Hematopoietic multipotent progenitor cell treated with erythropoietin and hydrocortisone succinate and interleukin-3 and kit ligand, for 17 days (in vitro differentiated cells): Measurements from ENCODE around the gene GMIP.
"Not testable (repeated sequence)": the region's sequence is repeated elsewhere in the genome, so short reads cannot be mapped to it uniquely, and the experiment has no call there.

Experiments used
- DNase-seq: peaks from one replicate; pipeline ENCODE4 v3.0.0-alpha.2; 2015; ENCODE audit warnings: low spot score

The GMIP gene

DNA sequence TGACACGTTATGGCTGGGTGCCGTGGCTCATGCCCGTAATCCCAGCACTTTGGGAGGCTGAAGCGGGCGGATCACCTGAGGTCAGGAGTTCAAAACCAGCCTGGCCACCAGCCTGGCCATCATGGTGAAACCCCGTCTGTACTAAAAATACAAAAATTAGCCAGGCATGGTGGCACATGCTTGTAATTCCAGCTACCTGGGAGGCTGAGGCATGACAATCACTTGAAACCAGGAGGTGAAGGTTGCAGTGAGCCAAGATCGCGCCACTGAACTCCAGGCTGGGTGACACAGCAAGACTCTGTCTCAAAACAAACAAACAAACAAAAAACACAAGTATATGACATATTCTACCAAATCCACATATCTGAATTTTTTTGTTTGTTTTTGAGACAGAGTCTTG lies 36.8 kb downstream of the GMIP start:
- not testable (repeated sequence) for DNase-seq

DNA sequence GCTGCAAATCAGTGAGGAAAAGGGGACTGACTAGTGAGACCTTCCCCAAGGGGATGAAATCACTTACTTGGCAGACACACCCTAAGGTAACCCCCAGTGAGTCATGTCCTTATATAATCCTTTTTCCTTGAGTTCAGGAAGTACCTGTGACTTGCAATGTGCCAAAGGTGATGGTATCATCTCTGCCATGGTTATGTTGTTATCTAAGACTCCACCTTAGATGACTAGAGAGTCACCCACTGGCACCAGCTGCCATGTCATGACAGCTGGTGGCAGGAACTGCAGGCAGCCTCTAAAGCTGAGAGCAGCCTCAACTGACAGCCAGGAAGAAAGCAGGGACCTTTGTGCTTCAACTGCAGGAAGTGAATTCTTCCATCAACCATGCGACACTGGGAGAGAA lies 37.4 kb downstream of the GMIP start:
- DNase-seq, result no peak

DNA sequence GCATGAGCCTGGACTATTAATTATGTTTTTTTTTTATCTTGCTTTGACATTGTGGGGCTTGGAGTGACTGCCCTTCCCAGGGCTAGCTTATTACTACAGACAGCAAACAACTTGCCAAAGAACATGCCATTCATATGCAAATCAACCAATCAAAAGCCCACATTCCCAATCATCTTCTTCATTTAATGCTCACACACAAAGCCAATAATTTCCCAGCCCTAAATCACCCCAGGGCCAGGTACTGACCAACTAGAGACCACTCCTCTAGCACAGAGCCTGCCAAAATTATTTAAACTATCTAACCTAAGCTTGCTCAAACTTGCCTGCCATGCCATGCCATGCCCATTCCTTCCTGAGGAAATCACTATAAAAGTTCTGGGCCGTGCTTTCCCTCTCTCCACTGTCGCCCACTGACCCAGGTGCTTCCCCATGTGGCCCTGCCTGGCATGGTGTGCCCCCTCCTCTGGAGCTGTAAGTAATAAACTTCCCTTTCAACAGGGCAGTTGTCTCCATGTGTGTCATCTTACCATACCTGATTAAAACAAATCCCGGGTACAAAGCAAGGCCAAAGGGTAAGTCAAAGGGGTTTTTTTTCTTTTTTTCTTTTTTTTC lies 40.6 kb downstream of the GMIP start:
- DNase-seq, result no peak

DNA sequence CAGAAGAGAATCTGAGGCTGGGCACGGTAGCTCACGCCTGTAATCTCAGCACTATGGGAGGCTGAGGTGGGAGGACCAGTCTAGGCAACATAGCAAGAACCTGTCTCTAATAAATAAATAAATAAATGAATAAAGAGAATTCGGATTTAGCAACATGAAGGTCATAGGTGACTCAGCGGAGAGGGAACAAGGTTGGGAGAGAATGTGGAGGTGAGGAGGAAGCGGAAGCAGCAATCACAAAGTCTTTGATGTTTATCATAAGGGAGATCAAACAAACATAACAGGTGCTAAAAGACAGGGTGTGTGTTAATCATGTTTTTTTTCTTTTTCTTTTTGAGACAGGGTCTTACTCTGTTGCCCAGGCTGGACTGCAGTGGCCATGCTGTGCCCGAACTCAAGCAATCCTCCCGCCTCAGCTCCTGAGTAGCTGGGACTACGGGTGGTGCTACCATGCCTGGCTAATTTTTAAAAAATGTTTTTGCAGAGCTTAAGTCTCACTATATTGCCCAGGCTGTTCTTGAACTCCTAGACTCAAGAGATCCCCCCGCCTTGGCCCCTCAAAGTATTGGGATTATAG lies 41.2 kb downstream of the GMIP start:
- no peak for DNase-seq

DNA sequence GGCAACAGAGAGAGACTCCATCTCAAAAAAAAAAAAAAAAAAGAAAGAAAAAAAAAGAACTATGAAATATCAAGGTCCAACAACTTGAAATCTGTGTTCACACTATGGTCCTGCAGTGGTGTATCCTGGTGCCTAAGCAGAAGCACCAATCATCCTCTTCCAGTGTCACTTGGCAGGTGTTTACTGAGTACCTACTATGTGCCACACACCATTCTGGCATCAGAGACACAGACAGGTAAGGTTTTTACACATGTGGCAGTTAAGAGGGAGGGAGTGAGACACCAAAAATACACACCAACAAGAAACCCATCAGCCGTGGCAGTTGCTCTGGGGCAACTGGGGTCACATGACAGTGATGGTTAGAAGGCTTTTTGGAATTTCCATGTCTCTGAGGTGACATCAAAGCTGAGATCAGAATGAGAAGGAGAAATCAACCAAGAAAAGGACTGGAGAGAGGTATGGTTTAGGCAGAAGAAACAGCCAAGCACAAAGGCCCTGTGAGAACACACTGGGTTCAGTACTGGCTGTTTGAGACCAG lies 42.6 kb downstream of the GMIP start:
- DNase-seq, result no peak

DNA sequence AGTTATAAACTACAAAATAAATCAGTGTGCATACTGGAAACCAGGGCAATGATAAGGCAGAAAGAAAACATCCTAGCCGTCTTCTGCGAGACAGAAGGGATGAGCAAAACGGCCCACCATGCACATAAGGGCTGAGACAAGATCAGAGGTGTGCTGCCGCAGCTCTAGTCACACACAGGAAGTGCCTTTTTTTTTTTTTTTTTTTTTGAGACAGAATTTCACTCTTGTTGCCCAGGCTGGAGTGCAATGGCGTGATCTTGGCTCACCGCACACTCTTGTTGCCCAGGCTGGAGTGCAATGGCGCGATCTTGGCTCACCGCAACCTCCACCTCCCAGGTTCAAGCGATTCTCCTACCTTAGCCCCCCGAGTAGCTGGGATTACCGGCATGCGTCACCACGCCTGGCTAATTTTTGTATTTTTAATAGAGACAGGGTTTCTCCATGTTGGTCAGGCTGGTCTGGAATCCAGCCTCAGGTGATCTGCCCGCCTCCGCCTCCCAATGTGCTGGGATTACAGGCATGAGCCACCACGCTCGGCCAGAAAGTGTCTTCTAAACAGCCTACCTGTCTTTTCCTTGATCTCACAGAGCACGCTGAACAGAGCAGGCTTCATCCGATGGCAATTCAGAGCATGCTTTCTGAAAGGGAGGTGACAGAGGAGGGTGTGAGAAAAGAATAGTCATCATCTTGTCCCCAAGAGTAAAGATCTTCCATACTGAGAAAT lies 44.6 kb downstream of the GMIP start:
- not testable (repeated sequence) for DNase-seq

DNA sequence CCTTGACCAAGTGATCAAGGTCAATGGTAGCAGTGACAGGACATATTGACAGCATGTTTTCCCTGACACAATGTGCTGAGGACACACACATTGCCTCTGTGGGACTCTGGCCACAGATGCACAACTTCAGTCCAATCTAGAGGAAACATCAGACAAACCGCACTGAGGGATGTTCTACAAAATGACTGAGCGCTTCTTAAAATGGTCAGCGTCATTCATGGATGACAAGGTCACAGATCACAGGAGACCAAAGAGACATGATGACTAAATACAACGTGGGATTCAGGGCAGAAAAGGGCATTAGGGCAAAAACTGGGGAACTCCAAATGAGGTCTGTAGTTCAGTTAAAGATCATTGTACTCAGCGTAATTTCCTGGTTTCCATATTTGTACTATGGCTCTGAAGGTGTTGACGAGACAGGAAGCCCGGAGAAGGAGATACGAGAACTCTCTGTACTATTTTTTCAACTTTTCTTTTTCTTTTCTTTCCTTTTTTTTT lies 45.6 kb downstream of the GMIP start:
- DNase-seq, result no peak

DNA sequence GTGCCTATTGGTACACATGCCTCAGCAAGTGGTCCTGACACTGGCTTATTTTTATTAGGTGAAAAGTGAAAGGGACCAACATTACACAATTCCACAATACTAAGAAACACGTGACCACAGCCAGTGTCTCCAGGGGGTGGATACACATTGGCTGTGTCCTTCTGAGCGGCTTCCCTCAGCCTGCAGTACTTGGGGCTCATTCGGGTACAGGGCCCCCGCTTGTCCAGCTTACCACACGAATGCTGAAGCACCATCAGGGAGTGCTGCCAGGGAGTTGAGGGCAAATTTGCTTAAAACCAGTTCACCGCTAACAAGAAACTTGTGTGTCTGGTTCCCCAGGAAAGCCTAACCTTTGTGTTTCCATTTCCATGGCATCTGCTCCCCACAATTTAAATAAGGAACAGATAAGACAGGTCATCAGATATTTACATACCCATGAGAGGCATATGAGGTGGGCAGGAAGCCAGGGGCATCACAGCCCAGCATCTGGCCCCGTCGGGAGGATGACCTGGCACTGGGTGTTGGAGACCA lies 48.2 kb downstream of the GMIP start:
- DNase-seq, result no peak

DNA sequence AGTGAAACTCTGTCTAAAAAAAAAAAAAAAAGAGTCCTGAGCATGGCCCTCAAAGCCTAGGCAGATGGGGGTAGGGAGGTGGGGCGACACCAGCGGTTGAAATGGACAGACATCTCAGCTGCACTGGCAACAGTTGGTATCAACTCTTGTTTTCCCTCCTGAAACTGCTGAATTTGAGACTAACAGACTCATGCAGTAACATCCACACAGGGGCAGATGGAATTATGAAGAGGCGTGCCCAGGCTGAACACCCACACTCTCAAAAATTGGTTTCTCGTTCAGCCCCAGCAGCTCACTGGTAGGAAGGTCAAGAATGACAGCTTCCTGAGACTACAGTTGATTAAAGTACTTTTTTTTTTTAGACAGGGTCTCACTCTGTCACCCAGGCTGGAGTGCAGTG lies 49.1 kb downstream of the GMIP start:
- no peak for DNase-seq

DNA sequence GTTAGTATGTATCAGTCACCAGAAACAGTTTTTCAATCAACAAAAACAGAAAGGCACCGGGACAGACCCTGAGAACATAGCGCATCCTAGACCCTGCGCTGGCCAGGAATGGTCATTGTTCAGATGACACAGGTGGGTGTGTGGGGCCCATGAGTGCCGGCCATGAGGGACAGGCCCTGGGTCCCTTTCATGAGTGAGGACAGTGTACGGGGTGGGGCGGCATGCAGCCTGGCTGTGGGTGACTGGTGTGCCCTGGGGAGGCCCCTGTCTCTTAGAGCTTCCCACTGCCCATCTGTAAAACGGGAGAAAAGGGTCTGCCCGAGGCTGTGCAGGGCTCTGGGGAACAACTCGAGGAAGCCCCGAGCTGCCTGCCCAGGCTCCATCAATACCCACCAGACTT lies 50.8 kb downstream of the GMIP start:
- DNase-seq, result no peak

DNA sequence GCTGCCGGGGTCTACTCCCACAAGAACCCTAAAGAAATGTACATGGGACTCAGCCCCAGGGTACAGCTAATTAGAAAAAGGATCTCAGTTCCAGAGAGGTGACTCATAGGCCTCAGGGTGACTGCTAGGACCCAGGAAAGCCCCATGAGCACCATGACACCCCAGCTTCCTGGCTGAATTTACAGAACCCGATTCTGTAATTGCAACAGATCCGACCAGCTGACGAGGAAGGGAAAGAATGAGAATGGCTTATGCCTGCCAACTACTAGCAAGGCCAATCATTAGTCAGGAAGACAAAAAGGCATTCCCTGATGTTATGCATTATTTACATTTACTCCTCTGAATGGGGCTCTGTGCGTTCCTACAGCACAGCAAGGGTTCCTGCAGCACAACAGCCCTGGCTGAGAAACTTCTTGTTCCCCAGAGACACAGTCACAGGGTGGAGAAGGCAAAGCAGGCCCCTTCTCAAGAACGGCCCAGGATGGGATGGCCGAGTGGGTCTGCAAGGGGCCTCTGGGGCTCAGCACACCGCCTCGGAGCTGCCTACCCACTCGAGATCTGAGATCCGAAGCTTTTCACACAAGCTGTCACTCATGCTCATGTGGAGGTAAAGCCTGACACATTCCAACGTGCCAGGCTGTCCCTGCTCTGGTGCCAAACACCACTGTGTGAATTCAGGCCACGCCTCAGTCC lies 52.2 kb downstream of the GMIP start:
- DNase-seq, result no peak

DNA sequence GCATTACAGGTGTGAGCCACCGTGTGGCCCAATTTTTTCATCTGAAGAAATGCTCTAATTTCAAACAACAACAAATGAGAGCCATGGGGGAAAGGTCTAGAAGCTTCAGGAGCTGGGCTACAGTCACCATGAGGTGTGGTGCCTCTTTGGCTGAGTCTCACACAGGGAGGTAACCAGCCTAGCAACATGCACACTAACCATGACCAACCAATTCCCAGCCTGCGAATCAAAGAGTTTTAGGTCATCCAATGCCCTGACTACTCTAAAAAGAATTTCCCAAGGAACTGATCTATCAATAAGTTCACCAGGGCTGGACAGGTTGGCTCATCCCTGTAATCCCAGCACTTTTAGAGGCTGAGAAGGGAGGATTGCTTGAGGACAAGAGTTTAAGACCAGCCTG lies 54.9 kb downstream of the GMIP start:
- DNase-seq, result no peak

DNA sequence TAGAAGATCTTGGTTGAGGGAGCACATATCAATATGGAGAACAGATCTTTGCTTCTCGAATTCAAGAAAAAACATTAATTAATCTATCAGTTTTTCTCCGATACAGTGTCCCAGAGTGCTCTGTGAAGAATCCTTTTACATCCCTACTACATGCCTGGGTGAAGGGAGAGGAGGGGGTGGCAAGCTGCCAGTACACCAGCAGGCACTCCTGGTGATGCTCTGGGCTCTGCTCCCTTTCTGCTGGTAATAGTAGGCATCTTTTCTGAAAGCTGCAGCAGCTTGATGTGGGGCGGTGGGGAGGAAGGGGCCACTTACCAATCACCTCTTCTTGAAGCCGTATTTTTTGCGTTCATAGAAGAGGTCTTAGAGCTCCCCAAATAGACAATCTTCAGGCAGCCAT lies 55.7 kb downstream of the GMIP start:
- no peak for DNase-seq

DNA sequence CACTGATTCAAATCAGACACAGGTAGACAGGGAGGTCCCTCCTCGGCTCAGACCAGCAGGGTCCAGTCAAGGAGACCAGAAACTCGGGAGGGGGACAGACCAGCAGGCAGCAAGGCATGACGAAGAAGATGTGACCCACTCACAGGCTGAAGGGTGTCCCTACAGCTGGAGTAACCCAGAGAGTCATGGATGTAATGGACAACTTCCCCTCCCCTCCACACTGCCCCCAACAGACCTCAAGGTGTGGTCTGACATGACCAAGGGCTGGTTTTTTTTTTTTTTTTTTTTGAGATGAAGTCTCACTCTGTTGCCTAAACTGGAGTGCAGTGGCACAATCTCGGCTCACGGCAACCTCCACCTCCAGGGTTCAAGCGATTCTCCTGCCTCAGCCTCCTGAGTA lies 59.1 kb downstream of the GMIP start:
- DNase-seq, result no peak

DNA sequence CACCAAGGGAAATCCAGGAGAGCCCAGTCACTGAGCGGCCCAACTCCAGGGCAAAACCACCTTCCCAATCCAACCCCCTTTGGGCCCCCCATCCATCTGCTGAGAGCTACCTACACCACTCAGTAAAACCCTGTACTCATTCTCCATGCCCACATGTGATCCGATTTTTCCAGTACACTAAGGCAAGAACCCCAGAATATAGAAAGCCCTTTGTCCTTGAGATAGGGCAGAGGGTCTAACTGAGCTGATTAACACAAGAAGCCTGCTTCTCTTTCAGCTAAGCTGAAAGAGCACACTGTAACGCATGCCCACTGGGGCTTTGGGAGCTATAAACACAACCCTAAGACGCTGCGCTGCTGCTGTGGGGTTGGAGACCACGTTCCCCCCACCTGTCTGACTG lies 61.0 kb downstream of the GMIP start:
- no peak for DNase-seq

DNA sequence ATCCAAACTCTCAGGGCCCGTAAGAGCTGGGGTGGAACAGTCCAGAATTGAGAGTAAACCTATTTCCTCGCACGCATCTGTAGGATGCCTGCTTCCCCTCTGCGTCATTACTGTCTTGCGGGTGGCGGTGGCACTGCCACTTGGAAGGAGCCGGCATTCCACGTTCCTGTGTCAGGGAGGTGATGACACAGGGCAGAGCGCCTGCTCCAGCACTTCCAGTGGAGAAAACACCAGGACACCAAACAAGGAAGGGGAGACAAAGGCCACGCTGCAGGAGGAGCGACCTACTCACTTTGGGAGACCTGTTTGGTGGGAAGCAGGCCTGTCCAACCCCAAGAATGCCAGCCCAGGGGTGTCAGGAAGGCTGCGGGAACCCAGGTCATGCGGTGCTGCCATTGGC lies 62.1 kb downstream of the GMIP start:
- no peak for DNase-seq

DNA sequence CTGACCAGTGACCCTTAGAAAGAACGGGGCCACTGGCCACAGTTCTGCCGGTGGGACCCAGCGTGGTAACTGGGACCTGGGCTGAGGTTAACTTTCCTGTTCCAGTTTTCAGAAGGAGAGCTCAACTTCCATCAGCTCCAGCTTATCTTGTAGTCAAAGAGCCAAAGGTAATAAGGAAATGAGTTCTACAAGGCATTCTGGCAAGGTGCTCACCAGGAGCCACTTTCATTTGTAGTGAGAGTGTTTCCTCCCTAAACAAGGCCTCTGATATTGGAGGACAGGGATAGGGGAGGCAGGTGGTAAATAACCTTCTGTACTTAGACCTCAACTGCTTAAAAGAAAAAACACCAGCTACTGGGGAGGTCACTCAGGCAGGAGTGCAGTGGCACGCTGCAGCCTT lies 63.0 kb downstream of the GMIP start:
- DNase-seq, result no peak

DNA sequence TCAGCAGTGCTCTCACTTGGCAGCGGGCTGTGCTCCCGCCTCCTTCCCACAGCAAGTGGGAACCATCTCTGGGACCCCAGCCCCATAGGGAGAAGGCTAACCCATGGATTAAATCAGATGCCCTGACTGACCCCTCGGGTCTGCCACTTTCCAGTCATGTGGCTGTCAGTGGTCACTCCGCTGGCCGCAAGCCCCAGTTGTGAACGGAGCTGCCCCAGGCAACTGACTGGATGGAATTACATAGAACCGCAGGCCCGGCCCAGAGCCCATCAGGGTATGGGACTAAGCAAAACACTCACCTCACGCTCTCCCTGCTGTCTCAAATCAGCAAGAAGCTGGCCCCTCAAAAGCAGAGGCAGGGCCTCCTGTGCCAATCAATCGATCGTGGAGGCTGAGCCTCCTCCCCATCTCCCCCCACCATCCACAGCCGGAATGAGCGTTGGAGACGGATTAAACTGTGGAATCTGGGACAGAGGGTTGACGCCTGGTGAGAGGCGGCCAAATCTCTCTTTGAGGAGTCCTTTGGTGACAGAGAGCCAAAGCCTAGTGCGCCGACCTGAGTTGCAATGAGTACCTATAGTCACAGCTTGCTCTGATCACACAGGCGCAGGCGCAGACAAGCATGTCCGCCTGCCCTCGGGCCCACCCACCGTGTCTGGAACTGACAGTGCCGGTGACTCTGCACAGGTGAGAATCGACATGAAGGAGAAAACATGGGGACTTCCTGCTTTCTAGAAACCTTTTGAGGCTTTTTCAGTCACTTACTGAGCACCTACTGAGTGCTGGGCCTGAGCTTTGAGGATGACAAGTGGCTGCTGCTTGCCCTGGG lies 63.7 kb downstream of the GMIP start:
- DNase-seq, result no peak
